A549 (cell line): Measurements from ENCODE around the gene REG1A.

Experiments
- BHLHE40 ChIP-seq: IDR thresholded peaks from 2 replicates; pipeline ENCODE4 v1.6.1; 2012; ENCODE audit warnings: low read depth, low read length, inconsistent platforms
- CHD4 ChIP-seq: fragments of 200-600 bp; sonication (generic); IDR thresholded peaks from 2 replicates; pipeline ENCODE4 v1.6.1; 2016; ENCODE audit warnings: antibody characterized with exemption, mild to moderate bottlenecking, borderline replicate concordance
- CTCF ChIP-seq: fragments of >200 bp; sonication (Bioruptor Twin); formaldehyde crosslinking; IDR thresholded peaks from 3 replicates; pipeline ENCODE4 v1.5.1; 2016
- EHF ChIP-seq: fragments of 250-450 bp; sonication (Bioruptor Pico); IDR thresholded peaks from 2 replicates; pipeline ENCODE4 v1.5.0; 2020; ENCODE audit warnings: mild to moderate bottlenecking
- EHMT2 ChIP-seq: fragments of 200-600 bp; sonication (generic); IDR thresholded peaks from 2 replicates; pipeline ENCODE4 v1.6.1; 2016; ENCODE audit warnings: antibody characterized with exemption, low read depth, mild to moderate bottlenecking, moderate library complexity
- FOXS1 ChIP-seq: fragments of 250-450 bp; sonication (Bioruptor Pico); IDR thresholded peaks from 2 replicates; pipeline ENCODE4 v1.5.0; 2020; ENCODE audit warnings: mild to moderate bottlenecking, moderate library complexity
- JUN ChIP-seq, 2 experiments: fragments of >200 bp; sonication (Bioruptor Twin); formaldehyde crosslinking; IDR thresholded peaks; 2 replicates in 1 of 2; 3 replicates in 1 of 2; pipeline ENCODE4 v1.6.1; 2016 to 2017
- POLR2A ChIP-seq: IDR thresholded peaks from 2 replicates; pipeline ENCODE4 v1.6.1; 2012; ENCODE audit warnings: mild to moderate bottlenecking, low read length
- REST ChIP-seq: fragments of 200-600 bp; sonication (generic); IDR thresholded peaks from 2 replicates; pipeline ENCODE4 v1.6.1; 2016; ENCODE audit warnings: antibody characterized with exemption, mild to moderate bottlenecking, moderate library complexity
- RFX5 ChIP-seq: fragments of 450-650 bp; IDR thresholded peaks from 2 replicates; pipeline ENCODE4 v1.7.1; 2014; ENCODE audit warnings: antibody characterized with exemption, mild to moderate bottlenecking, moderate library complexity
- USF2 ChIP-seq: fragments of 450-650 bp; IDR thresholded peaks from 2 replicates; pipeline ENCODE4 v1.6.1; 2014; ENCODE audit warnings: antibody characterized with exemption
- ZFP36 ChIP-seq: fragments of 450-650 bp; IDR thresholded peaks from 2 replicates; pipeline ENCODE4 v1.6.1; 2014; ENCODE audit warnings: borderline replicate concordance; ENCODE audit not compliant: partially characterized antibody

- TF ChIP-seq POLR2A: no peak
- no peak for TF ChIP-seq CTCF
- no peak for TF ChIP-seq ZFP36
- TF ChIP-seq EHMT2: no peak
- no peak for TF ChIP-seq REST
- no peak for TF ChIP-seq USF2
- TF ChIP-seq FOXS1 (CRISPR knock-in tag): no peak
- TF ChIP-seq JUN (IDR thresholded peaks at IDR 0.05): no peak
- no peak for TF ChIP-seq BHLHE40
- TF ChIP-seq RFX5: no peak
- TF ChIP-seq EHF (CRISPR knock-in tag): no peak
- no peak for TF ChIP-seq CHD4
These were observed 15.0 kb upstream of the REG1A start for GRCh38 chr2:79105259-79105658.
